Ovary (tissue), 9 donors: ENCODE measurements around the gene MRC1. TPM values are rescaled to one million over a fixed set of nuclear protein-coding genes. Genes with fewer than 3 reads are reported as not detected.

Experiments used
- DNase-seq, 5 donors: peaks; one replicate each; pipeline ENCODE4 v3.0.0-alpha.2; 2019 to 2020
- H3K27ac ChIP-seq, 2 donors: fragments of 200-600 bp; one replicate each; pipeline versions ENCODE4 v1.5.1 to v1.8.0; 2019 to 2022
- H3K27me3 ChIP-seq: fragments of 200-600 bp; one replicate; pipeline ENCODE4 v1.8.0; 2022
- H3K36me3 ChIP-seq: fragments of 200-600 bp; sonication (generic); one replicate; pipeline ENCODE4 v1.5.1; 2019
- H3K4me1 ChIP-seq: one replicate; pipeline ENCODE4 v1.8.1; 2013; ENCODE audit warnings: mild to moderate bottlenecking, moderate library complexity; ENCODE audit not compliant: insufficient read depth
- H3K4me3 ChIP-seq: fragments of 200-600 bp; sonication (generic); one replicate; pipeline ENCODE4 v1.5.1; 2017
- H3K9me3 ChIP-seq, 2 donors: fragments of 200-600 bp in 1 of 2; sonication (generic) in 1 of 2; one replicate each; pipeline versions ENCODE4 v1.5.1 to v1.8.1; 2013 to 2019; ENCODE audit warnings: mild to moderate bottlenecking in 1 of 2, moderate library complexity in 1 of 2
- CTCF ChIP-seq, 3 donors: fragments of 450-650 bp in 2 of 3; fragments of 200-600 bp in 1 of 3; IDR thresholded peaks; one replicate each; pipeline versions ENCODE4 v1.5.1 to v1.8.0; 2016 to 2022; ENCODE audit warnings: antibody characterized with exemption in 3 of 3, mild to moderate bottlenecking in 1 of 3
- EP300 ChIP-seq: sonication (generic); formaldehyde crosslinking; IDR thresholded peaks from one replicate; pipeline ENCODE4 v1.6.1; 2017; ENCODE audit warnings: antibody characterized with exemption
- POLR2A ChIP-seq: fragments of 450-650 bp; IDR thresholded peaks from one replicate; pipeline ENCODE4 v1.6.1; 2017; ENCODE audit warnings: antibody characterized with exemption, mild to moderate bottlenecking, moderate library complexity
- WGBS, 3 donors: extraction: QIAGEN DNeasy Blood & Tissue Kit in 1 of 3; methylation state at CpG; one replicate each; pipeline versions ENCODE4 v1.1.5 to v1.1.7; 2013 to 2017; 5-methylcytosine and 5-hydroxymethylcytosine counted together
- intact Hi-C, 4 donors: fragments of 100-400 bp; cut with DNase I; formaldehyde crosslinking; loops; one replicate each; pipeline versions ENCODE4 v1.11.0 to v1.15.1; 2022 to 2023
- polyA plus RNA-seq, 2 donors: library from polyadenylated mRNA; stranded (reverse); fragments of 200-250 nt in 1 of 2; fragments of 350-450 nt in 1 of 2; fragmentation: Illumina TruSeq in 1 of 2; extraction: RNeasy Lipid Tissue Mini Kit (QIAGEN cat#74804) in 1 of 2; gene quantifications; one replicate each; pipeline ENCODE4 v1.2.3, GENCODE V29; 2013 to 2014
- total RNA-seq, 7 donors: library from RNA; depleted of rRNA in 2 of 7; stranded (reverse); fragments of >200 nt in 2 of 7; fragmentation: NEBNext Ultra II Directional in 3 of 7; extraction: Animal tissue kit (Norgen Biotek cat#: 25700) in 3 of 7; gene quantifications; one replicate each; pipeline versions ENCODE4 v1.1.0 to v1.2.4, GENCODE V29; 2016 to 2023
- donor health status: DM: no; HTN: no; CAD: no; lungs with moderate emphysema.
- donor health status: DM: no; HTN: no; CAD: no.
- donor health status: Bipolar disorder and iron deficiency.
- donor health status: DM: yes; HTN: yes; CAD: no.
- donor health status: DM: no; HTN: no; CAD: no.
- donor health status: DM: yes; HTN: yes; CAD: no.

The MRC1 gene
- total and polyA plus RNA-seq, 9 donors: 6.6 to 39.9 (median 13.3) TPM

GRCh38 chr10:17817316-17817715, 8.2 kb downstream of the MRC1 start:
- Histone ChIP-seq H3K4me1 (no peaks in the 10 kb centered on the region), H3K9me3 (no peaks in the 10 kb centered on the region), H3K27ac (no peak overlapping the region), H3K27me3 (no peaks in the 10 kb centered on the region), H3K36me3 (no peaks in the 10 kb centered on the region), H3K4me3 (no peak overlapping the region)
- intact Hi-C loops: no loop called here
- no peak for DNase-seq
- TF ChIP-seq POLR2A (no peak), CTCF (IDR thresholded peaks at IDR 0.05) (no peak), EP300 (no peak)
- WGBS, 3 donors: 49 to 68% (median 58%) methylated on average over 1 of the region's 1 CpG

GRCh38 chr10:17817790-17818189, 8.6 kb downstream of the MRC1 start:
- H3K4me3 ChIP-seq: no peak overlapping the region
- 66 to 76% (median 73%) methylated on average over 3 of the region's 3 CpGs for WGBS, 3 donors
- TF ChIP-seq CTCF (IDR thresholded peaks at IDR 0.05) (no peak), POLR2A (no peak), EP300 (no peak)

GRCh38 chr10:17819836-17820235, 10.7 kb downstream of the MRC1 start:
- Histone ChIP-seq H3K36me3 (no peaks in the 10 kb centered on the region), H3K4me1 (no peaks in the 10 kb centered on the region), H3K27me3 (no peaks in the 10 kb centered on the region), H3K4me3 (no peak overlapping the region), H3K27ac (no peak overlapping the region), H3K9me3 (no peaks in the 10 kb centered on the region)
- DNase-seq: no peak
- WGBS, 3 donors: 77 to 84% (median 82%) methylated on average over 7 of the region's 7 CpGs
- TF ChIP-seq EP300 (no peak), POLR2A (no peak)
- intact Hi-C loops: no loop called here

More at GRCh38 chr10:17817790-17818189, 8.6 kb downstream of the MRC1 start:
- intact Hi-C loops: no loop called here
- no peak overlapping the region for H3K27ac ChIP-seq
- no peaks in the 10 kb centered on the region for H3K36me3 ChIP-seq
- no peaks in the 10 kb centered on the region for H3K27me3 ChIP-seq
- no peak for DNase-seq
- H3K4me1 ChIP-seq: no peaks in the 10 kb centered on the region
- H3K9me3 ChIP-seq: no peaks in the 10 kb centered on the region

- Histone ChIP-seq H3K27me3 (no peaks in the 10 kb centered on the region), H3K4me3 (no peak overlapping the region), H3K4me1 (no peaks in the 10 kb centered on the region), H3K36me3 (no peaks in the 10 kb centered on the region), H3K9me3 (no peaks in the 10 kb centered on the region), H3K27ac (no peak overlapping the region)
- no peak for TF ChIP-seq POLR2A
- TF ChIP-seq EP300: no peak
- TF ChIP-seq CTCF (IDR thresholded peaks at IDR 0.05): no peak
- WGBS, 3 donors: 74 to 76% (median 74%) methylated on average over 3 of the region's 3 CpGs
- no peak for DNase-seq
- intact Hi-C loops: no loop called here
These were observed 11.8 kb downstream of the MRC1 start for GRCh38 chr10:17820943-17821342.

GRCh38 chr10:17821893-17822292, 12.7 kb downstream of the MRC1 start:
- H3K27ac ChIP-seq: no peak overlapping the region
- 46 to 63% (median 51%) methylated on average over 1 of the region's 1 CpG for WGBS, 3 donors
- no peaks in the 10 kb centered on the region for H3K27me3 ChIP-seq
- intact Hi-C loops: no loop called here
- no peaks in the 10 kb centered on the region for H3K4me1 ChIP-seq
- H3K9me3 ChIP-seq: no peaks in the 10 kb centered on the region
- no peak overlapping the region for H3K4me3 ChIP-seq
- no peak for DNase-seq
- TF ChIP-seq EP300: no peak
- no peak for TF ChIP-seq POLR2A
- no peak for TF ChIP-seq CTCF (IDR thresholded peaks at IDR 0.05)
- H3K36me3 ChIP-seq: no peaks in the 10 kb centered on the region
